GM21737 (cell line): ENCODE data around the gene SEPTIN12.

Source experiments
- ATAC-seq: cut with Tn5 transposase; IDR thresholded peaks from one replicate; pipeline ENCODE4 v1.9.1; 2021; ENCODE audit warnings: mild to moderate bottlenecking, moderate library complexity; ENCODE audit not compliant: unreplicated experiment

Gene SEPTIN12, protein sequence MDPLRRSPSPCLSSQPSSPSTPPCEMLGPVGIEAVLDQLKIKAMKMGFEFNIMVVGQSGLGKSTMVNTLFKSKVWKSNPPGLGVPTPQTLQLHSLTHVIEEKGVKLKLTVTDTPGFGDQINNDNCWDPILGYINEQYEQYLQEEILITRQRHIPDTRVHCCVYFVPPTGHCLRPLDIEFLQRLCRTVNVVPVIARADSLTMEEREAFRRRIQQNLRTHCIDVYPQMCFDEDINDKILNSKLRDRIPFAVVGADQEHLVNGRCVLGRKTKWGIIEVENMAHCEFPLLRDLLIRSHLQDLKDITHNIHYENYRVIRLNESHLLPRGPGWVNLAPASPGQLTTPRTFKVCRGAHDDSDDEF

GRCh38 chr16:4787627-4788482, at the start of gene SEPTIN12:
Gene SEPTIN12 (minus strand): TSS chr16:4788345. CDS start chr16:4787645, 700 bp downstream.
- ATAC-seq: no peak

GRCh38 chr16:4836727-4837126, 48.6 kb upstream of the SEPTIN12 start:
- ATAC-seq: no peak

GRCh38 chr16:4833584-4833983, 45.4 kb upstream of the SEPTIN12 start:
- ATAC-seq: no peak

GRCh38 chr16:4832698-4833343, 44.7 kb upstream of the SEPTIN12 start:
- no peak for ATAC-seq

- no peak for ATAC-seq
Observed at GRCh38 chr16:4831616-4832015, 43.5 kb upstream of the SEPTIN12 start.

GRCh38 chr16:4830408-4830807, 42.3 kb upstream of the SEPTIN12 start:
- ATAC-seq: no peak

DNA sequence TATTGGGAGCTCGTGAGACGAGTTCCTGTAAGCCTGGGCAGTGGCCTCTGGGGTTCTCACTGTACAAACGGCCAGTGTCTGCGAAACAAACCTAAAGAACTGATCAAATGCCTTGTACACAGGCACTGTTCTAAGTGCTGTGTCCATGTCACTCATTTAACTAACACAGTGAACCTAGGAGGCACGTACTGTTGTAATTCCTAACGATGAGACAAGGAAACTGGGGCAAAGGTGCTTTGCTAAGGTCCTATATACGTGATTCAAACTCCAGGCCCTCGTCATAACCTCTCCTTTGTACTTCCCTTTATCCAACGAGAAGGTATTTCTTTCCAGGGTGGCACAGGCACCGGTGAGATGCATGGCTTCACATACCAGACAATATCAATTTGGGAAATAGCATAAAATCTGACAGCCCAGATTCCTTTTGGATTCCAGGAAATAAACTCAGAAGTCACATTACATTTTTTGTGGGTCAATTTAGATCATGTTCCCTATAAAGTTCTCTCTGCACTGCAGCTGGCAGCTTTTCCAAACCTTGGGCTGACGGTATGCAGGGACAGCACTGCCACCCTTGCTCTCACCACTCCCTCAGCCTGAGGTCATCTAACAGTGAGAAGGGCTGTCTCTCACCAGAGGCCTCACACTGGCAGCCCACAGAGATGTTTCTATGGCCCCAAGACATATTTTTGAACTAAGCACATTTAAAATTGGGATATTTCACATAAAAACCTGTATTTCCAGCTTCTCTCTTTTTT, 40.6 kb upstream of the SEPTIN12 start:
- ATAC-seq: no peak

- ATAC-seq: no peak
Observed at GRCh38 chr16:4826980-4827379, 38.8 kb upstream of the SEPTIN12 start.

DNA sequence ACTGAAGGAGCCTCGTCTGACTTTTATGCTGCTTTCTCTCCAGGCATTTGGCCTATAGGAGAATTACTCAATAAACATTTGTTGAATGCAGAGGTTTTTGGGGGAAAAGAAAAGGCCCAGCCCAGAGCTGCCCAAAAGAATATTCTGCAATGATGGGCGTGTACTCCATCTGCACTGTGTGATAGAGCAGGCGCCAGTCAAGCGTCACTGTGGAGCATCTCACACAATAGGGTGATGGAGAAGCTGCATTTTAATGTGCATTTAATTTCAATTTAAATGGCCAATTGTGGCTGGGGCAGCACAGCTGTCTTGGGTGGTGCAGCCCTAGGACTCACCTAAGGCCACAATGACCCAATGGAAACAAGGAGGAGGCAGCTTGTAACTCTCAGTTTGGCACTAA, 38.4 kb upstream of the SEPTIN12 start:
- ATAC-seq: no peak

GRCh38 chr16:4825196-4825595, 37.1 kb upstream of the SEPTIN12 start:
- ATAC-seq: no peak

GRCh38 chr16:4820652-4821051, 32.5 kb upstream of the SEPTIN12 start:
- no peak for ATAC-seq

DNA sequence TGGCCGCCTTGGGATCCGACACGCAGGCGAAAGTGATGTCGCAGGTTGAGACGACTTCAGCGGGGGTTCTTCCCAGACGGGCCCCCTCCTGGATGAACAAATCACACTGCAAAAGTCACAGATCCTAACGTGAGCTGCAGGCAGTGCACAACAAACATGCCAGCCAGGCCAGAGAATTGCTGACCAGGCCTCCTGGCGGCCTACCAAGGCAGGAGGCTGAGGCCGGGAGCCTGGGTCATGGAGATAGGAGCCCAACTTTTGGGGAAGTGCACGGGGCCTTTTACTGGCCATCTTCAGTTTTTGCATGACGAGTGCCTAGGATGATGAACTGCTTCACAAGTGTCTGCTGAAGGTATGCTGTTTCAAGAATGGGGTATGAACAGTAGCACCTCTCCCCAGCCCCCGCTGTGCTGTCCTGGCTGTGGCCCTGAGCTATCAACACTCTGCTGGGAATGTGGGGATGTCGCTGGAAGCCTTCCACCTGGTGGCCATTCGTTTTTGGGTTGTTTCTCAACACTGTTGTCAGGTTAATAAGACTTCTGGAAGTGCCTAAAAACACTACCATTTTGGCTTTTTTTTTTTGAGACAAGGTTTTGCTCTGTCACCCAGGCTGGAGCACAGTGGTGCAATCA, 26.5 kb upstream of the SEPTIN12 start:
- no peak for ATAC-seq

- ATAC-seq: no peak
Observed at GRCh38 chr16:4814046-4814445, 25.9 kb upstream of the SEPTIN12 start.

DNA sequence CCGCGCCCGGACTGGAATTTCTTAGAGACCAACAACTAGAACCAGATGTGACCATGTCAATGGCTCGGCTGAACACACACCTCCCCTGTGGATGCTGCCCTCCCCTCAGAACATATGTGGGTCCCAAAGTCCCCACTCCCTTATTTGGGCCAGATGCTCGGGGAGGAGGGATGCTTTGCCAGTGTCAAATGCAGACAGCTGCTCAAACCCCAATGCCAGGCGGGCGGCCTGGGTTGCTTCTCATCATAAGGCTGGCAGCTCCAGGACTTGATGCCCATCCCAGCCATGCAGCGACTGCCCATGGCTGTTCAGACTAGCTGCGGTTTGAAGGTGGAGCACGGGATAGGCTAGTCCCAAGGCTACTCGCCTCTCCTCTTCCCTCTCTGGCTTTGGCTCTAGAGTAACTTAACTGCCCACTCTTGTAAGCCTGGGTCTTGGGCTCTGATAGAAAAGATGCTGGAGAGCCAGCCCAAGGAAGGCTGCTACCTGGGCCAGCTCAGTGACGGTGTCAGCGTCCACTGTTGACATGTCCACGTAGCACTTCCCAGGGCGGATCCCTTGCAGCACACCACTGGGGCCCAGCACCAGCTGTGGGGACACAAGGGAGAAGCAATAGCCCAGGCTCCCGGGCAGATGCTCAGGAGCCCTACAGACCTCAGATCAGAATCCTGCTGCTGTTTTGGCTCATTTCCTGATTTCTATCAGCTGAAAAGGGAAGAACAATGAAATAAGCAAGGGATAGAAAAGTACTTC, 25.3 kb upstream of the SEPTIN12 start:
- ATAC-seq: no peak

DNA sequence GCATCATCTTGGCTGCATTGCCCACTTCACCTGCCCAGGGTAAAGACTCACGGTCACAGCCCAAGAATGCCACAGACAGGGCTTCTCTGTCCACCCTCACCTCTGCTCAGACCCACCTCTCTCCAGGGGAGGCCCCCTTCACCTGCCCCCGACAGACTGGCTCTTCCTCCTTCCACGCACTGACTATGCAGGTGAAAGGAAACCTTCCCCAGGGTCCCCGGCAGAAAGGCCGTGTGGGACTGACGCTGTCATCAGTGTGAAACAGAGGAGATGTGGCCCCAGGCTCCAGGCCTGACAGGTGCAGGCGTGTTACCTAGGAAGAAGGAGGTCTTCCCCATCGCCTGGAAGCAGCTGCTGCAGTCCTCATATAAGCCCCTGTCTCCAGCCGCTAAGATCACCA, 23.6 kb upstream of the SEPTIN12 start:
- no peak for ATAC-seq

DNA sequence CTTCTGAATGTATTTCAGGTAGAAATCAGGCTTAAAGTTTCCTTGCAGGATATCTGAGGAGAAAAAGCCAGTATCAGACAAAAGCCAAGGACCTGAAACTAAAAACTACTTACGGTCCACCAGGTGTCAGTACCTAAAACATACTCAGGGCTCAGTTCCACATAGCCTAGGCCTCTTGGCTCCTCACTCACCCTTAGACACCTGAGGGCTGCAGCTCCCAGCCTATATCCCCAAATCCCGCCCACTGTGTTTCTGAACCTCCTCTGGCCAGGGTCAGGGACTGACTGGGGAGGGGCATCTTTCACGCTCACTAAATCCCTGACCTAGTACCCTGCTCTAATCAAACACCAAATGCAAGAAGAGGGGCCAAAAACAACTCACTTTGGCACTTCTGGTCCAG, 23.1 kb upstream of the SEPTIN12 start:
- ATAC-seq: no peak

- ATAC-seq: no peak
Observed at GRCh38 chr16:4806280-4806679, 18.1 kb upstream of the SEPTIN12 start.

DNA sequence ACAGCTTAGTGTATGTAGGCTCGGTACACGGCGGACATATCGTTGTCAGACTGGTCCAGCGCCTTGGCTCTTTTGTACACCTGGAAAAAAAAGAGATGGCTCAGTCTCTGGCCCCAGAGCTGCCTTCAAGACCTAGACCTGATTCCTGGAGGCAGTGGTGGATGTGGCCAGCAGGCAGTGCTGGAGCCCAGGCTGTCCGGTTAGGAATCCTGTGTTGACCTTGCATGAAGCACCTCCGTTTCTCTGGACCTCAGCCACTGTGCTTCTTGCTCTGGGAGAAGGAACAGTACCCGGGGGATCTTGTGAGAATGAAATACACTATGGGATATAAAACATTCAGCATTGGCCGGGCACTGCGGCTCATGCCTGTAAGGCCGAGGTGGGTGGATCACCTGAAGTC, 17.1 kb upstream of the SEPTIN12 start:
- no peak for ATAC-seq

GRCh38 chr16:4803898-4804762, 16.0 kb upstream of the SEPTIN12 start:
- ATAC-seq: no peak
